Upper lobe of left lung (tissue), 6 donors: Measurements from ENCODE around the gene PFKP. TPM values are rescaled to one million over a fixed set of nuclear protein-coding genes. Genes with fewer than 3 reads are reported as not detected.
"Not testable (repeated sequence)": the region's sequence is repeated elsewhere in the genome, so short reads cannot be mapped to it uniquely, and the experiment has no call there.

Experiments used
- ATAC-seq, 2 donors: fragments of 200-7000 bp; cut with Tn5 transposase; one replicate each; pipeline ENCODE4 v1.9.1; 2022; ENCODE audit warnings: mild to moderate bottlenecking in 2 of 2, moderate library complexity in 2 of 2; ENCODE audit not compliant: low FRiP score in 2 of 2
- DNase-seq, 2 donors: peaks; one replicate each; pipeline ENCODE4 v3.0.0-alpha.2; 2019 to 2020
- H3K27ac ChIP-seq, 4 donors: fragments of 200-600 bp; sonication (generic); one replicate each; pipeline ENCODE4 v1.5.1; 2016 to 2019
- H3K27me3 ChIP-seq, 4 donors: fragments of 200-600 bp; sonication (generic); one replicate each; pipeline ENCODE4 v1.5.1; 2017 to 2019
- H3K36me3 ChIP-seq, 4 donors: fragments of 200-600 bp; sonication (generic); one replicate each; pipeline ENCODE4 v1.5.1; 2016 to 2019
- H3K4me1 ChIP-seq, 4 donors: fragments of 200-600 bp; sonication (generic); one replicate each; pipeline ENCODE4 v1.5.1; 2018 to 2019
- H3K4me3 ChIP-seq, 4 donors: fragments of 200-600 bp; sonication (generic); one replicate each; pipeline ENCODE4 v1.5.1; 2017 to 2019; ENCODE audit warnings: mild to moderate bottlenecking in 2 of 4, moderate library complexity in 1 of 4
- H3K9me3 ChIP-seq, 4 donors: fragments of 200-600 bp; sonication (generic); one replicate each; pipeline ENCODE4 v1.5.1; 2018 to 2019
- CTCF ChIP-seq, 6 experiments: fragments of 450-650 bp in 4 of 6; fragments of 200-600 bp in 2 of 6; sonication (generic) in 2 of 6; IDR thresholded peaks; one replicate each; pipeline ENCODE4 v1.5.1; 2016 to 2019; ENCODE audit warnings: antibody characterized with exemption in 6 of 6
- EP300 ChIP-seq, 4 donors: sonication (generic); formaldehyde crosslinking; IDR thresholded peaks; one replicate each; pipeline ENCODE4 v1.5.1; 2017; ENCODE audit warnings: antibody characterized with exemption in 4 of 4, control low read depth in 2 of 4
- POLR2A ChIP-seq, 4 donors: fragments of 450-650 bp; IDR thresholded peaks; one replicate each; pipeline ENCODE4 v1.5.1; 2016 to 2017; ENCODE audit warnings: antibody characterized with exemption in 4 of 4, mild to moderate bottlenecking in 2 of 4
- POLR2AphosphoS5 ChIP-seq, 2 donors: sonication (generic); formaldehyde crosslinking; IDR thresholded peaks; one replicate each; pipeline ENCODE4 v1.5.1; 2017; ENCODE audit warnings: antibody characterized with exemption in 2 of 2
- WGBS, 2 donors: methylation state at CpG; one replicate each; pipeline ENCODE4 v1.1.5; 2017 to 2018; 5-methylcytosine and 5-hydroxymethylcytosine counted together
- total RNA-seq, 6 donors: library from RNA; depleted of rRNA in 4 of 6; stranded (reverse); fragments of >200 nt in 4 of 6; gene quantifications; one replicate each; pipeline versions ENCODE4 v1.1.0 to v1.2.1, GENCODE V29; 2016 to 2021
- donor health status: DM: no; HTN: no; CAD: no; lungs with moderate emphysema.
- donor health status: DM: no; HTN: yes; CAD: no; lungs with severe emphysema.

The PFKP gene
- total RNA-seq, 6 donors from 2014 or later, result 18.9 to 42.1 (median 30.8) TPM

GRCh38 chr10:3060481-3060889 is 6.9 kb upstream of the PFKP start:
- Histone ChIP-seq H3K36me3 (no peaks in the 10 kb centered on the region), H3K9me3 (no peaks in the 10 kb centered on the region), H3K4me3 (no peak overlapping the region), H3K27me3 (no peaks in the 10 kb centered on the region), H3K27ac (no peak overlapping the region), H3K4me1 (no peaks in the 10 kb centered on the region)
- DNase-seq, result no peak
- TF ChIP-seq EP300 (IDR thresholded peaks at IDR 0.05), result no peak
- TF ChIP-seq POLR2AphosphoS5 (IDR thresholded peaks at IDR 0.05), result no peak
- TF ChIP-seq POLR2A (IDR thresholded peaks at IDR 0.05), result no peak
- 81% methylated on average over 4 of the region's 4 CpGs for WGBS, 2 donors
- ATAC-seq, result no peak

GRCh38 chr10:3061323-3061898 is 5.9 kb upstream of the PFKP start:
- H3K9me3 ChIP-seq, DNase-seq, ATAC-seq: not testable (repeated sequence)

GRCh38 chr10:3062502-3063186 is 4.7 kb upstream of the PFKP start:
- no peak overlapping the region for H3K4me3 ChIP-seq
- DNase-seq, result no peak
- no peak for ATAC-seq
- peaks cover 0 to 16% (median 9%) of the 10 kb centered on the region in 4 donors for H3K27me3 ChIP-seq
- no peaks in the 10 kb centered on the region for H3K36me3 ChIP-seq
- TF ChIP-seq POLR2AphosphoS5 (IDR thresholded peaks at IDR 0.05) (no peak), EP300 (IDR thresholded peaks at IDR 0.05) (no peak), POLR2A (IDR thresholded peaks at IDR 0.05) (no peak), CTCF (IDR thresholded peaks at IDR 0.05) (no peak)
- peaks cover 9 to 16% (median 13%) of the 10 kb centered on the region in 4 donors for H3K4me1 ChIP-seq
- no peaks in the 10 kb centered on the region for H3K9me3 ChIP-seq
- H3K27ac ChIP-seq, result no peak overlapping the region
- 56 to 58% methylated on average over 5 of the region's 6 CpGs for WGBS, 2 donors

More at GRCh38 chr10:3061323-3061898, 5.9 kb upstream of the PFKP start:
- H3K27me3 ChIP-seq, H3K4me3 ChIP-seq, H3K4me1 ChIP-seq, H3K36me3 ChIP-seq, H3K27ac ChIP-seq: not testable (repeated sequence)
- WGBS, 2 donors, result 0 to 39% methylated on average over 1 to 6 of the region's 6 CpGs

GRCh38 chr10:3064423-3064822 is 2.9 kb upstream of the PFKP start:
- Histone ChIP-seq H3K27me3 (peaks cover 0 to 25% (median 9%) of the 10 kb centered on the region in 4 donors), H3K4me3 (no peak overlapping the region), H3K4me1 (peaks cover 17 to 33% (median 24%) of the 10 kb centered on the region in 4 donors), H3K27ac (no peak overlapping the region), H3K9me3 (no peaks in the 10 kb centered on the region), H3K36me3 (no peaks in the 10 kb centered on the region)
- WGBS, 2 donors, result 87 to 95% methylated on average over 1 to 2 of the region's 2 CpGs
- ATAC-seq (no peak), DNase-seq (no peak)
- TF ChIP-seq CTCF (IDR thresholded peaks at IDR 0.05) (no peak), POLR2A (IDR thresholded peaks at IDR 0.05) (no peak), EP300 (IDR thresholded peaks at IDR 0.05) (no peak), POLR2AphosphoS5 (IDR thresholded peaks at IDR 0.05) (no peak)

GRCh38 chr10:3065622-3066021 is 1.7 kb upstream of the PFKP start:
- Histone ChIP-seq H3K4me3 (no peak overlapping the region), H3K27ac (no peak overlapping the region), H3K36me3 (no peaks in the 10 kb centered on the region), H3K9me3 (no peaks in the 10 kb centered on the region), H3K27me3 (peaks cover 0 to 25% (median 9%) of the 10 kb centered on the region in 4 donors), H3K4me1 (peaks cover 19 to 36% (median 24%) of the 10 kb centered on the region in 4 donors)
- 60 to 76% methylated on average over 8 of the region's 8 CpGs for WGBS, 2 donors
- ATAC-seq, result no peak
- DNase-seq, result no peak
- TF ChIP-seq POLR2A (IDR thresholded peaks at IDR 0.05) (no peak), CTCF (IDR thresholded peaks at IDR 0.05) (no peak)
